ENCODE results near the gene HOXC5.

The HOXC5 gene

DNA sequence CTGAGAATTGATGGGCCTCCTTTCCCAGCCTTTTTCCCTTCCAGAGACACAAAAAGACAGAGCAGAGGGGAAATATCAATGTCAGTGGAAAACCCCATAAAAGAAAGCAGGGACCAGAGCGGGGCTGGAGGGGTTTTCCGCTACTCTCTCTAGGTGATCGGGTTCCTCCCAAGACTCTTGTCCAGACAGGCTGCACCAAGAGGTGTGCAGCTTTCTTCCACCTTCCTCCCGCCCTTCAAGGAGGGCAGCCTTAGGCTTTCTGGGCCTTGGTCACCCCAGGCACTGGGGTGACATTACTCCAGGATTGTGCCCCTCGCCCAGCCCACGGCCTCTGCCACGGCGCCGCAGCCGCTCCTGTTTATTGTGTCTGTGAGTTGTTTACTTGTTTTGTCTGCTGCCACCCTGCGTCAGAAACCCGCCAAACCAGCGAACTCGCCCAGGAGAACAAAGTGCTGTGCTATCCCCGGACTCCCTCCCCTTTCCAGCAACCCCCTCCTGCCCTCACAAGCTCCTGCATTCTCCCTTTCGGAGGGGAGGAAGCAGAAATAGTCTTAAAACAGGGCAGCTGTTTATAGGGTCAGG lies 11.3 kb upstream of the HOXC5 start:
- no peak for DNase-seq

DNA sequence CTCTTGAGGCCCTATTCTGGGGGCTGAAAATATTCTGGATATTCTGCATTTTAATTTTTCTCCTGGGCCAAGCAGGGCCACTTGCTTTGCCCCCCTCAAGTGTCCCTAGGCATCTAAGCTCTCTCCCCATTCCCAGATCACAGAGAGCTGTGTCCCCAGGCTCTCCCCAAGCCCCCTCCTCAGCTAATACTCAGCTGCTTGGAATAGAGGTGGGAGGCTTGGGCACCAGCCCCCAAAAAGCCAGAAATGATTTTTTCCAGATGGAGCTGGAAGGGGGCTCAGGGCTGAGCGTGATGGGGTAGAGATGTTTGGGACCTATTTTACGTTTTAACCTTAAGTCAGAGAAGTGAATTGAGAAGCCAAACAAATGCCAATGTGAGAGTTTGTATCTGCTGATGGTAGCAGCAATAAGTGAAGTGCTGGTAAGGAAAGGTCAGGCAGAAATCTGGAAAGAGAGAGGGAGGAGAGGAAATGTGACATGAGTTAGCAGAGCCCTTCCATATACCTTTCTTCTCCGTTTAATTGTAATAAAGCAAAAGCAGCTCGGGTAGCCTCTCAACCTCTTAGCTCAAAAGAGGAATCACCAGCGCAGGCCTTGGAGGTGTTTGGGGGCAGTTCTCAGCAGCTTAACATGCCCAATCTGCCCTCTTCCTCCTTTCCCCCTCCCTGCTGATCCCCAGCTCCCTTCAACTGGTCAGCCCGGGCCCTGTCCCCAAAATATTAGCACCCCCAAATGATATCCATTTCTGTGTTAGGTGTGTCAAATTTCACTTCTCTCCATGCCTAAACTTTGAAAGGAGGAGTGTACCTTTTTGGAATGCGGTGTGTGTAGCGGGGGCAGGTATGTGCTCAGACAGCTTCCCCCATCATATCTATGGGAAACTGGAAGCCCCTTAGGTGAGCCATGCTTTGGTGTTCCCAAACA lies 9.6 kb upstream of the HOXC5 start:
- DNase-seq: no peak

DNA sequence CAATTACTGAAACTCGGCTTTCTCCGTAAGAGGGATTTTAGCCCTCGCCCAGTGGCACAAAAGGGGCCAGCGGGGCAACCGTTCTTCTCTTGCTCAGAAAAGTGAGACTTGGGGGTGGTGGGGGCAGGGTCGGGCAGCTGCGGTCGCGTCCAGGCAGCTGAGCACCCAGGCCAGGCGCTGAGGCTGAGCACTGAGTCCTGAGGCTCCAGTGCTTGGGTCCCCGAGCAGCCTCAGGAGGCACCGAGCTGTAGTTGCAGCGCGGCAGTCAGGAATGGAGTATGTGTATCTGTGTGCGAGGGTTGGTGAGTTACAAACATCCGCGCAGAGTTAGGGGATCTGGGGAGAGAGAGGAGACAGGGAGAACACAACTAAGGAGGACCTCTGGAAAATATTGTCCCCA lies 8.7 kb upstream of the HOXC5 start:
- DNase-seq: no peak

DNA sequence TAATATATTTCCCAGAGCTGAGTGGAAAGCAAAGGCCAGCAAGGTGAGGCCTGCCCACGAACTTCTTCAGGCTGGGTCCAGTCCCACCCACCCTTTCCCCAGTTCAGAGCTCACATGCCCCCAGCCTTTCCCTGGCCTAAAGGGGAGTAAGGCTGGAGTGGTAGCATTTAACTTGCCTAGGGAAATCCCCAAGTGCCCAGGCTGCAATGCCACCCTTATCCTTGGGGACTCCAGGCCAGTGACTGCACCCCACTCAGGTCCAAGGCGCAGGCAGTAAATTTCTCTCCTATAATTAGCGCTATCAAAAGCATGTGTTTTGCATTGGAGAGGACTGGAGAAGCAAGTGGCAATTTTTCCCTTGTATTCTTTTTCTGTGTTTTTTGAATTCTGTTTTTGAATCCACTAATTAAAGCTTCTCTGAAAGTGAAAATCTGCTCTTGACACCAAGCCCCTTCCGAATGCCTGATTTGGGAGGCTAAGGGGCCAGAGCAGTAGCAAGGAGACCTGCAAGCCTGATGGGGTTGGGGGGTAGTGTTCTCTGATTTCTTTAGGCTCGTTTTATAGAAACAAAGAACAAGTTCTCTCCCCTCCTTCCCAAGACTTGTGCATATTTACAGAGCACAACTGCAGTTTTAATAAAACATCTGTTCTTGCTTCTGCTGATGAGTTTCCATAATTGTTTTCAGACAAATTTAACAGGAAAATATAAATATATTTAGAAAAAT lies 8.1 kb upstream of the HOXC5 start:
- no peak for DNase-seq

DNA sequence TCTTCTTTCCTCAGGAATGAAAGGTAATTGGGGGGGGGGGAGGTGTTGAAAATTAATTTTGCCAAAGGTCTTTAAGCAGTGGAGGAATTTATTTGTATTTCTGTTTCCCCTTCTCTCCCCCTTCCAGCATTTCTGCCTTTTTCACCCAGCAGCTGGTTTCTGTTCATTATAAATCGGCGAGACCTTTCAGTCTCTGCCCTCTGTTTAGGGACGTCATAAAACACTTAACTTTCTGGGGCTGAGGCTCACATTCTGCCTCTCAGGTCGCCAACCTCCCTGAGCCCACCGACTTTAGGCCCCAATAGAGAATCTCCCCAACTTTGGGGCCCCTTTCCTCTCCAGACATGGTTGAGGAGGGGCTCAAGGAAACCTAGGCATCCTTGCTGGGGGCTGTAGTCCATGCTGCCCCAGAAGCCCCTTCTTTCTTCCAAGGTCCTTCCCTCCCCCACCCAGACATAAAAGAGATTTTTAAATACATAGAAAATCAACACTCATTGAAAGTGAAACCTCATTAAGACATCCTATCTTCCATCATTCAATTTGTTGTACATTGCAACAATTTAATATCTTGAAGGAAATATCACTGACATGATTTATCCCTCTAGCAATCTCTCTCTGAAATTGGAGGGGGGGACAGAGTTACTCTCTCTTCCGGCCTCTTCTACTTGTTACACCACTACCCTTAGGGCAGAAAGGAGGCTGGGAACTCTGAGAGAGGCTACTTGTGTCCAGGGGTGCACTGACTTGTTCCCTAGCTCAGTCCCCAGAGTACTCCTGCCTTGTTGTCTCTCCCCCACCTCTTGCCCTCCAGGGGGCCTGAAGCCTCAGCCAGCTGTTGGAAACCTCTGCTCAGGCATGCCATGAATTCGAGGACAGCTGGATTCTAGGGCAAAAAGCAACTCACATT lies 7.1 kb upstream of the HOXC5 start:
- DNase-seq: no peak

DNA sequence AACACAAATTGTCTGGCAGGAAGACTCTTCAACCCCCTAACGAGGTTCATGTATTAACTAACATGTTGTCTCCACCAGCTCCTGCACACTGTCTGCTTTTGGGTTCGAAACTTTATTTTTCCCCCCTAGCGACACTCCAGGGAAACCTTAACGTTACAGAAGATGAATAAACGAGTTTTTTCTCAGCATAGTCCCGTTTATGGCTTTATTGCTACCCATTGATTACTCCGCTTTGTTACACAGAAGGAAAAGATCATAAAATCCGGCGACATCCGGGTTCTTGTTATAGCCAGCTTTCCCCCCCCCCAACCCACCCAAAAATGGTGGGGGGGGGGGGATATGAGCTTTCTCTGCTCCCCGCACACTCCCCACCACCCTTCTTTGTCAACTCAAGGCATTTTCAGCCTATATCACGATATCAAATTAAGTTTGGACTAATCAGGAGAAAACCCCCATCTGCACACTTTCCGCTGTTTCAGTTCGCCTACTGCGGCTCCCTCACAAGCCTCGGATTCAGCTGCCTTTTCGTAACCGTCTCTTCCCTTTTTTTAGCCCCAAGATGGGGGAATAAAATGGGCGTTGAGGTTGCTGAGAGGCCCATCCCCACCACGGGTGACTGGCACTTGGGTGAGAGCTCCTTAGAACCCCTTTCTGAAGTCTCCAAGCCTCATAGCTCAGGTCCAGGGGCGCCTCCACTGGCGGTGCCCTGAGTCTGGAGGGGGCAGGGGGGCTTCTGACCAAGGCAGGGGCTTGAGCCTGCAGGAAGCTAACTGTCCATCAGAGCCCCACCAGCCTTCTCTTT lies 6.0 kb upstream of the HOXC5 start:
- no peak for DNase-seq

DNA sequence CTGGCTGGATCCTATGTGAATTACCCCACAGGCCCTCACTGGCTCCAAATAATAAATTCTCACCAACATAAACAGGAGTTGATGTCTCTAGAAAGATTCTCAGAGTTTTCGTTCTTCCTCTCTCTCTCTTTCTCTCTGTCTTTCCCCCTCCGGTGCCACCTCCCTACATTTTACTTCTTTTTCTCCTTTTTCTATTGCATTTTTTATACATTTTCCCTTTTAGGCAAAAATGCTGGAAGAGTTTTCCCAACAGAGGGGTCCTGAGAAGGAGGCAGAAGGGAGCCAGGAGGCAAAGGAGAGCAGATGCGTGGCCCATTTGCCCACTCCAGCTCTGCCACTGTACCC lies 5.4 kb upstream of the HOXC5 start:
- no peak for DNase-seq

DNA sequence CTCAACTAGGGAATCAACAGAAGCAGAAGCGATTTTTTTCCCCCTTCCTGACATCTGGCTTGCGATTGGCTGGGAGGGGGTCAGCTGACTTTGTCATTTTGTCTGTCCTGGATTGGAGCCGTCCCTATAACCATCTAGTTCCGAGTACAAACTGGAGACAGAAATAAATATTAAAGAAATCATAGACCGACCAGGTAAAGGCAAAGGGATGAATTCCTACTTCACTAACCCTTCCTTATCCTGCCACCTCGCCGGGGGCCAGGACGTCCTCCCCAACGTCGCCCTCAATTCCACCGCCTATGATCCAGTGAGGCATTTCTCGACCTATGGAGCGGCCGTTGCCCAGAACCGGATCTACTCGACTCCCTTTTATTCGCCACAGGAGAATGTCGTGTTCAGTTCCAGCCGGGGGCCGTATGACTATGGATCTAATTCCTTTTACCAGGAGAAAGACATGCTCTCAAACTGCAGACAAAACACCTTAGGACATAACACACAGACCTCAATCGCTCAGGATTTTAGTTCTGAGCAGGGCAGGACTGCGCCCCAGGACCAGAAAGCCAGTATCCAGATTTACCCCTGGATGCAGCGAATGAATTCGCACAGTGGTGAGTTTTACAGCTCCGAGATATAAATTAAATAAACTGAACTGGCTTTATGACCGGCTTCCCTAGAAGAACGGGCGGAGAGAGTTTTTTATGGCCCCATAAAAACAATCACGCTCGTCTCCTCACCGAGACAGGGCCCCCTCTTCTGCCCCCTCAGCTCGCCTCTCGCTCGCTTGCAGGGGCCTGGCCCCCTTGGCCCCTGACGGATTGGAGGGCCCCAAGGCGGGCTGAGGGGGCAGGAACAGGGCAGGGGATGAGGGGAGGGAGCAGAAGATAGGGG lies 4.3 kb upstream of the HOXC5 start, which contains the start of gene HOXC6:
Gene HOXC6 (plus strand): TSS at position 127 of the 888 bp plus-strand sequence. CDS start 82 bp downstream, at position 209.
- no peak for DNase-seq

DNA sequence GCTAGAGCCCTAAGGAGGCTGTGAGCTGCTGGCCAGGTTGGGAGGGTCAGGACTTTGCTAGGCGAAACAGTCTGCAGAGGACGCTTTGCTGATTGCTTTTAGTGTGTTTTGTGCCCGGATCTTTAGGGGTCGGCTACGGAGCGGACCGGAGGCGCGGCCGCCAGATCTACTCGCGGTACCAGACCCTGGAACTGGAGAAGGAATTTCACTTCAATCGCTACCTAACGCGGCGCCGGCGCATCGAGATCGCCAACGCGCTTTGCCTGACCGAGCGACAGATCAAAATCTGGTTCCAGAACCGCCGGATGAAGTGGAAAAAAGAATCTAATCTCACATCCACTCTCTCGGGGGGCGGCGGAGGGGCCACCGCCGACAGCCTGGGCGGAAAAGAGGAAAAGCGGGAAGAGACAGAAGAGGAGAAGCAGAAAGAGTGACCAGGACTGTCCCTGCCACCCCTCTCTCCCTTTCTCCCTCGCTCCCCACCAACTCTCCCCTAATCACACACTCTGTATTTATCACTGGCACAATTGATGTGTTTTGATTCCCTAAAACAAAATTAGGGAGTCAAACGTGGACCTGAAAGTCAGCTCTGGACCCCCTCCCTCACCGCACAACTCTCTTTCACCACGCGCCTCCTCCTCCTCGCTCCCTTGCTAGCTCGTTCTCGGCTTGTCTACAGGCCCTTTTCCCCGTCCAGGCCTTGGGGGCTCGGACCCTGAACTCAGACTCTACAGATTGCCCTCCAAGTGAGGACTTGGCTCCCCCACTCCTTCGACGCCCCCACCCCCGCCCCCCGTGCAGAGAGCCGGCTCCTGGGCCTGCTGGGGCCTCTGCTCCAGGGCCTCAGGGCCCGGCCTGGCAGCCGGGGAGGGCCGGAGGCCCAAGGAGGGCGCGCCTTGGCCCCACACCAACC lies 3.1 kb upstream of the HOXC5 start:
- DNase-seq: no peak

DNA sequence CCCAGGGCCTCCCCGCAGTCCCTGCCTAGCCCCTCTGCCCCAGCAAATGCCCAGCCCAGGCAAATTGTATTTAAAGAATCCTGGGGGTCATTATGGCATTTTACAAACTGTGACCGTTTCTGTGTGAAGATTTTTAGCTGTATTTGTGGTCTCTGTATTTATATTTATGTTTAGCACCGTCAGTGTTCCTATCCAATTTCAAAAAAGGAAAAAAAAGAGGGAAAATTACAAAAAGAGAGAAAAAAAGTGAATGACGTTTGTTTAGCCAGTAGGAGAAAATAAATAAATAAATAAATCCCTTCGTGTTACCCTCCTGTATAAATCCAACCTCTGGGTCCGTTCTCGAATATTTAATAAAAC lies 2.4 kb upstream of the HOXC5 start:
- DNase-seq: no peak

DNA sequence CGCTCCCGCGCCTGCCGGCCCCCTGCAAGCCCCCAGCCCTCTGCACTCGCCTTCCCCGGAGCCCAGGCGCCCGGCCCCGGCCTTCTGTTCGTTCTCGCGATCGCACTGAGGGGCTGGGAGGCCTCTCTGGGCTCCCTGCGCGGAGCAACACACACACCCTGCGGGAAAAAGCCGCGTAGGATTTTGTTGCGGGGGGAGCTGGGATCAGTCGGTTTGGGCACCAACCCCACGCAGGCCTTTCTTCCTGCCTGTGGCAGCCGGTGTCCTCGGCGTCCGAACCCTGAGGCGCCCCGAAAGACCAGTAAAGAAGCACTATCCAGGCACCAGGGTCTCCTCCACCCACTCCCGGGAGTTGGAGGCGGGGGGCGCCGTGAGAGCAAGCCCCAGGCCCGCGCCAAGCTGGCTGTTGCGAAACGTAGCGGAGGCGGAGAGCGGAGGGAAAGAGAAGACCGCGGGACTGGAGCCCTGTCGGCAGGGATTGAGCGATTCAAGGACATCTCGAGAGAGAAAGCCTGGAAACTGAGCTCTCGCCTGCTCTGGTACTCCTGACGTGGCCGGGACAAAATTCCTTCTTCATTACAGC lies 1.9 kb upstream of the HOXC5 start:
- DNase-seq: no peak

DNA sequence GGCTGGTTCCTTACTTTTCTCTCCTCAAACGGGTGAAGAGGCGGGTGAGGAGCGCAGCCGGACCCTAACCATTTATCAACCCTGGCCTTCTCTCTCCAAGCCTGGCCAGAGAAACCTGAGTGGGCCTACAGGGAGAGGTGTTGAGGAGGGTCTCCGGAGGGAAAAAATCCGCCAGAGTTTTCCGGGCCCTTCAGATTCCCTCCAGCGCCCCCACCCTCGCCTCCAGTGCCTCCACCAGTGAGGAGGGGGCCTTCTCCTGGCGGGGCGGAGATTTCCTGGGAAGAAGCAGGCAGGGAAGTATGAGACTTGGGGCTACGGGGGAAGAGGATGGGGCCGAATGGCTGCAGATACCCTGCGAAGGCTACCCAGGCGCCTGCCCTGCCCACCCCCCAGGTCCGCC lies 1.4 kb upstream of the HOXC5 start:
- no peak for DNase-seq

DNA sequence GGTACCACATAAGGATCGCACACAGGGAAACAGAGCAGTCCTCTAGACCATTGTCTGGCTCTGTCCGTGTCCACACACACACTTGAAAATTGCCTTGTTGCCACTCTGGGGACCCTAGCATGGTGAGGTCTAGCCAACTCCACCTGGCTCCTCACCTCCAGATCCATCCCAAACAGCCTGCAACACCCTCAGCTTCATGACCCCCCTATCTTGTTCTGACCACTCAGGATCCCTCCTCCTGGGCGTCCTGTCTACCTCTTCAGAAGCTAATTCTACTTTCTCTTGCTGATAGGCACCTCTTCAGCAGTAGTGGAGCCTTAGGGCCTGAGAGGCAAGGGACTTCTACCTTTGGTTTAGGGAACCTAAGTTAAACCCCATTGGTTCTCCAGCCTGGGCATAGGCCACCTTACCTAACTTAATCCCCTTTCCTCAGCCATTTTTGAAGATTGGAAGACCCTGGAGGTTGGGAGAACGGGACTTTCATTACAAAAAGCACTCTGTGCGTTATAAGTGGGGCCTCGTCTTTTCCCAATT lies 697 bp upstream of the HOXC5 start:
- DNase-seq: no peak

DNA sequence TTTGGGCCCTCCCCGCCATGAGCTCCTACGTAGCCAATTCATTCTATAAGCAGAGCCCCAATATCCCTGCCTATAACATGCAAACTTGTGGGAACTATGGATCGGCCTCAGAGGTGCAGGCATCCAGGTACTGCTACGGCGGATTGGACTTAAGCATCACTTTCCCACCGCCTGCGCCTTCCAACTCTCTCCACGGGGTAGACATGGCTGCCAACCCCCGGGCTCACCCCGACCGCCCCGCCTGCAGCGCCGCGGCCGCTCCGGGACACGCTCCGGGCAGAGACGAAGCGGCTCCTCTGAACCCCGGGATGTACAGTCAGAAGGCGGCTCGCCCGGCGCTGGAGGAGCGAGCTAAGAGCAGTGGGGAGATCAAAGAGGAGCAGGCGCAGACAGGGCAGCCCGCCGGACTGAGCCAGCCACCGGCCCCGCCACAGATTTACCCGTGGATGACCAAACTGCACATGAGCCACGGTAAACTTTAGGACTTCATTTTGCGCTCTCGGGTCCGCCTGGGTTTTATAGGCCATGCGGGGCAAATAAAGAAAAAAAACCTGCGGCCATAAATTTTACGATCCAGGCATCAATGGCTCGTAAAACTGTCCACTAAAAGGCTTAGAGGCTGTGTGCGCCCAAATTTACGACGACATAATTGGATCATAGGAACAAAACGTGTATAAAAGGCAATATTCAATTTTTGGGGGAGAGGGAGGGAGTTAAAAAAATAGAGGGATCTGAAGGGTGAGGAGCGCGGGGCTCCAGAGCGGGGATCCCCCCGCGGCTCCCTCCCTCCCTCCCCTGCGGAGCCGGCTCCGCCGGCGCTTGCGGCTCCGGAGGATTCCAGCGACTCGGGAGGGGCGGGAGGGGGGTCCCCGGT lies 493 bp downstream of the HOXC5 start:
- DNase-seq: no peak

DNA sequence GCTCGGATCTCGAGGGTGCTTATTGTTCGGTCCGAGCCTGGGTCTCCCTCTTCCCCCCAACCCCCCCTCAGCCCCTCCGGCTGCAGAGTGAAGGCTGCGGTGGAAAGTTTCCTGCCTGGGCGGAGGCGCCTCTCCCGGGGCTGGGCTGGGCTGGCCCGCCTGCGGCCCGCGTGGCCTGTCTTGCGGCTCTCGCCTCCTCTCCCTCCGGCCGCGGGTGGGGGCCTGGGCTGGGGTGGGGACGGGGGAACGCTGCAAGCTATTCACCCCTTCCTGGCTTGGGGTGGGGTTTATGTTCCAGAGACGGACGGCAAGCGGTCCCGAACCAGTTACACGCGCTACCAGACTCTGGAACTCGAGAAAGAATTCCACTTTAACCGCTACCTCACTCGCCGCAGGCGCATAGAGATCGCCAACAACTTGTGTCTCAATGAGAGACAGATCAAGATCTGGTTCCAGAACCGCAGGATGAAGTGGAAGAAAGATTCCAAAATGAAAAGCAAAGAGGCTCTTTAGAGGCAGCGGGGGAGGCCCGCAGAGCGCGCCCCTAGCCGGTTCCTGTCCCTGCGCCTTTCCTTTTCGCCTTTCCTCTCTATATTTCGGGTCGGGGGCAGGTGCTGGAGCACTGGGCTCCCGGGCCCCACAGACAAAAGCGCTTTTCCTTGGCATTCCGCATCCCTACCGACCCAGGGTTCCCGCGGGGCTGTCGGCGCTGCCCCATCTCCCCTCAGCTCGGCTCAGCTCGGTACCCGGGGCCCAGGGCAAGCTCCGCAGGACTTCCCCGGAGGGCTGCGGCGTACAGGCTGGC lies 1.3 kb downstream of the HOXC5 start:
- DNase-seq: no peak

DNA sequence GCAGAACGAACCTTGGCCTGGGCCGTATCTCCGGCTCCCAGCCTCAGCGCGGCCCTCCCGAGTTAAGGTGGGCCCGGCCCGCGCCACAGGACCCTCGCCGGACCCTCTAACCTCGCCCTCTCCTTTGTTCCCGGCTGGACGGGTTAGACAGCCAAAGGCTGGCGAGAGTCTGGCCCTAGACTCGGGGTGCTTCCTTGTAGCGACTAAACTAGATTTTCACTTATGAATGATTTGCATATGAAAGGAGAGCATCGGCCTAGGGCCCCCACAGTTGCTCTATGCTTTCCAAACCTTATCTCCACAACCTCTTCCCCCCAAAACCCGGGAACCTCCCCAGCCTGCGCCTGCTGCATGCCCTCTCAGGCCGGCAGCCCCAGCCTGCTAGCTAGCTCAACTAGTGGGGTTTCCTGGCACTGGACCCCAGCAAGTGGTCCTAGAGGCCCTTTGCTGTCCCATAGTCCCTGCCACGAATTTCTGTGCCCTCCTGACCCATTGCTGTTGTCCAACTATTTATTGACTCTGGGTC lies 2.0 kb downstream of the HOXC5 start:
- no peak for DNase-seq
